ENCODE data around the gene ACADSB.

The ACADSB gene

GRCh38 chr10:123103944-123104343 lies 95.1 kb downstream of the ACADSB start:
- no peak for DNase-seq
